GM19372 (cell line): ENCODE results near the gene CNGA3.
"Not testable (repeated sequence)": the region's sequence is repeated elsewhere in the genome, so short reads cannot be mapped to it uniquely, and the experiment has no call there.

ENCODE experiments used
- ATAC-seq: cut with Tn5 transposase; IDR thresholded peaks from one replicate; pipeline ENCODE4 v1.9.1; 2021; ENCODE audit warnings: mild to moderate bottlenecking, low read depth, moderate library complexity; ENCODE audit not compliant: unreplicated experiment

Gene CNGA3

DNA sequence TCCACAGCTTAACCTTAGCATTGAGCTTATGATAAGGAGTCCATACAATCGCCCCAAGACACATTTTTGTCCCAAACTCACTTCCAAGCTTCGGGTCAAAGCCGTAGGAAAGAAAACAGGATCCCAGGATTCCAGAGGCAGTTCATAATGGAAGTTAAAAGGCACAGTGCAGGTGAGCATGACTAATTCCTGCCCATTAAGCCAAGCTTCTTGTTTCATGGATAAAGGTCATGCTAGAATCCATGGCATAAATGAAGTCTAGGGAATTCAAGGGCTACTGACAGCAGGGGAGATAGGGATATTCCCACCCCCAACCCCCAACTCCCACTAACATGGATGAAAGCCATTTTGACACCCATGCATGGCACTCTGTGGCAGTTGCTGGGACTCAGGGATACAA lies 88.2 kb downstream of the CNGA3 start:
- no peak for ATAC-seq

DNA sequence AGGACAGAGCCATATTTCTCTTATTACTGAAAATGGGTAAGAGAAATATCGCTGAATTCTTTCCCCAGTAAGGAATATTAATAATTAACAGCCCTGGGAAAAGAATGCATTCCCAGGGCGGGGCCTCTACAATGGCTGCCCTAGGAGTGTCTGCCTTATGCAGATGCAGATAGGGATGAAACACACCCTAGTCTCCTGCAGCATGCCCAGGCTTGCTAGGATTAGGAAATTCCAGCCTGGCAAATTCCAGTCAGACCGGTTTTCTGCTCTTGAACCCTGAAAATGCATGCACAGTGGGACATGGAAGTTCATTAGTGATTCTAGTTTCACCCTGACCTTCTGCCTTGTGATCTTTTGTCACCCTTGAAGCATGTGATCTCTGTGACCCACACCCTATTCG lies 89.4 kb downstream of the CNGA3 start:
- ATAC-seq: not testable (repeated sequence)

DNA sequence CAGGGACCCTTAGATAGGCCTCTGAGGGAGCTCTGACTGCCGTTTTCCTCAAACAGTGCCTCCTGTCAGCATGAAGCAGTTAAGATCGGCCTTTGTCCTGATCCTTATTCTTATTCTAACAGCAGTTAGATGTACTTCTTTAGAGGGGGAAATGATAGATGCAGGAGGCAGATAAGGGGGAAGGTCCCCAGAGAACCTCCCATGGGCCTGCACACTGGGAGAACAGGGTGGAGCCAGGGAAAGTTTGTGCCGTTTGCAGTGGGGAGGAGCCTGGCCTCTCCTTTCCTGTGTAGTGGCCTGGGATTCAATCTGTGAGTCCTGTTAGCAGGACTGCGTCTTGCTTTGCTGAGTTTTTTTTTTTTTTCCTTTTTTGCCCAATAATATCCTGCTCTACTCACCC lies 90.5 kb downstream of the CNGA3 start:
- no peak for ATAC-seq

DNA sequence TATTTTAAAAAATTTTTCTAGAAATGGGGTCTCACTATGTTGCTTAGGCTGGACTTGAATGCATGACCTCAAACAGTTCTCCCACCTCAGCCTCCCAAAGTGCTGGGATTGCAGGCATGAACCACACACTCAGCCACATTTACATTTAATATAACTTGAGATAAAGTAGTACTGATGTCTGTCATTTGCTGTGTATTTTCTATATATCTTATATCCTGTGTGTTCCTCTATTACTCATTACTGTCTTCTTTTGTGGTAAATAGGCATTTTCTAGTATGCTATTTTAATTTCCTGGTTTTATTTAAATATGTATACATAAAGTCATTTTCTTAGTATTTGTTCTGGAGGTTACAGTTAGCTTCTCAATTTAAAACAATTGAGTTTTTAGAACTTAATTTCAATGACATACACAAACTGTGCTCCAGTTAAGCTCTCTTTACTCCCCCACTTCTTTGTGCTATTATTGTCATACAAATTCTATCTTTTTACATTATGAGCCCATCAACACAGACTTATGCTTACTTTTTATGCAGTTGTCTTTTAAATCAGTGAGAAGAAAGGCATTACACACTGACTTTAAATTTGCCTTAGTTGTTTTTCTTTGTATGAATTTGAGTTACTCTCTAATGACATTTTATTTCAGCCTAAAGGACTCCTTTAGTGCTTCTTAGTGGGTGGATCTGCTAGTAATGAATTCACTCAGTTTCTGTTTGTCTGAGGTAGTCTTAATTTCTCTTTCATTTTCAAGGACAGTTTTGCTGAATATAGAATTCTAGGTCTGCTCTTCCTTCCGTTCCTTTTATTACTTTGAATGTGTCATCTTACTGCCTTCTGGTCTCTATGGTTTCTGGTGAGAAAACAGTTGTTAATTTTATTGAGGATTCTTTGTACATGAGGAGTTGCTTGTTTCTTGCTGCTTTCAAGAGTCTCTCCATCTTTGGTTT lies 92.2 kb downstream of the CNGA3 start:
- ATAC-seq: peak; percentile 79

DNA sequence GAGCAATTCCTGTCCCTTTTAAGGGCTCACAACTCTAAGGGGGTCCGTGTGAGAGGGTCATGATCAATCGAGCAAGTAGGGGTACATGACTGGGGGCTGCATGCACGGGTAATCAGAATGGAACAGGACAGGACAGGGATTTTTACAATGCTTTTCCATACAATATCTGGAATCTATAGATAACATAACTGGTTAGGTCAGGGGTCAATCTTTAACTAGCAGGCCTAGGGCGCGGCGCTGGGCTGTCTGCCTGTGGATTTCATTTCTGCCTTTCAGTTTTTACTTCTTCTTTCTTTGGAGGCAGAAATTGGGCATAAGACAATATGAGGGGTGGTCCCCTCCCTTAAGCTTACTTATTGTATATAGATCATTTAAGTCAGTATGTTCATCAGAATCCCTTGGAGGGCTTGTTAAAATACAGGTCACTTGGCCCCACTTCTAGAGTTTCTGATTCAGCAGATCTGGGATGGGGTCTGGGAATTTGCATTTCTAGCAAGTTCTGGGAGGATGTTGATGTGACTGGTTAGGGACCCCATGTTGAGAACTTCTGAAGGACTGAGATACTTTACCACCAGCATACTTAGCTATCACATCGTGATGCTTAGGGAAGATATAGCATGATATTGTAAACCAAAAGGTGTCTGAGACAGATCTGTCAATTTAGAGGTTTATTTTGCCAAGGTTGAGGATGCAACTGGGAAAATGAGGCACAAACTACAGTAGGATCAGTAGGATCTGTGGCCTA lies 95.6 kb downstream of the CNGA3 start:
- ATAC-seq: no peak

DNA sequence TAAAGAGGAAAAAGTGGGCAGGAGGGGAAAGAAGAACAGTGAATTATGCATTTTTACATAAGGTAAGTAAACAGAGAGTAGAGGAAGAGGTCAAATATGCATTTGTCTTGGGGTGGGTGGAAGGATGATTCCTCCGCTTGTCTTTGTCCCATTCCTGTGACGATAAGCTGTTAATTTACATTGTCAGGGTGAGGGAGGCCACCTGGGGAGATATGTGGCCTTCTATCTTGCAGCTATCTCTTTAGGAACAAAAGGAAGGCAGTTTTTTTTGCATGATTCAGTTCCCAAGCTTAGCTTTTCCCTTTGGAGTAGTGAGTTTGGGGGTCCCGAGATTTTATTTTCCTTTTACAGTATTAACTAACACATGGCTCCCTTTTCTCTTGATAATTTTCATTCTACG lies 96.2 kb downstream of the CNGA3 start:
- no peak for ATAC-seq

DNA sequence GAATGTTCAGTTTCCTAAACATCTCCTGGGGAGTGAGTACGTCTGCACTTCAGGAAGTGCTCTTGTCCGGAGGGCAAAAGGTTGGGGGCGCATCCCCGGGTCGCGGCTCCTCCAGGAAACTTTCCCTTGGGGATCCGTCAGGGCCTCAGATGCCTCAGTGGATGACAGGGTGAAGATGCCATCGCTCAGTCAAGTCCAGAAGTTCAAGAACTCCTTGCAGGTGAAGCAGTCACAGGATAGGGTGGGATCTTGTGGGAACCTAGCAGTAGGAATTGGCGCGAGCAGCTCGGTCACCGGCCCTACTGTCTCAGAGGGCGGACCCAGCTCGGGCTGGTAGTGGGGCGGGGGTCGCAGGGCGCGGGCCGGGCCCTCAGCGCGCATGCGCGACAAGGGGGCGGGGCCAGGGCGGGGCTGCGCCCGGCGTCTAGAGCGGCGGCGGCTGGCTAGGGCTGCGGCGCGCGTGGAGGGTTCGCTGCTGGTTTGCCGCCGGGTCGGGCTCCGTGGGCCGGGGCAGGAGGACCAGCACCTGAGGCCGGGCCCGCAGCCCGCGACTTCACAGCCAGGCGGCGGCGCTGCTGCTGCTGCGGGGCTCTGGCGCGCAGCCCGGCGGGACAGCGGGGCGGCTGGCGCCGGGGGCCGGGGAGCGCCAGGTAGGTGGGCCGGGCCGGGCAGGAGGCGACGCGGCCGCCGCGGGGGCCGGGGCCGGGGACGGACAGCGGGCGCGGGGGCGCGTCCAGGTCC lies 98.3 kb downstream of the CNGA3 start, which contains the start of gene INPP4A:
TSS of gene INPP4A (plus strand) at position 423 of the 741 bp plus-strand sequence. CDS start 75,191 bp downstream, outside the sequence.
- ATAC-seq: peak; percentile 79

DNA sequence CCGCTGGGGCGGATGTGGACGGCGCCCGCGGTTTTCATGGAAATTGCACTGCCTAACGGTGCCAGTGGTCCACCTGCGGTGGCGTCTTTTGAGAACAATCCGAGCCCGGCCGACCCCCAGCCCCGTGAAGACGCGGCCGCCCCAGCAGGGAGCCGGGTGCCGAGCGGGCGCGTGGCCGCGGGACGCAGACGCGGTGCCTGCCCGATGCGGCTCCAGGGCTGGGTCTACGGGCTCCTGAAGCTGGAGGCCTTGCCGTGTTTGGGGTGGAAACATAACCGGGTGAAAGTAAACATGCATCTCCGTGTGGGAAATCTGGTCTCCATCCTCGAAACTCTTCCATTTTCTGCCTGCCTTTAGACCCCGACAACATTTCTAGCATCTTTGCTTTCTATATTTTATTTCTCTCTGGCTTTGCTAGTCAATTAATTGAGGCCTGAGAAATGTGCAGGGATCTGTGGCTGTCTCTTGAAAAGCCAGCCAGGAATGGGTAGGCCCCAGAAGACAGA lies 99.0 kb downstream of the CNGA3 start:
- ATAC-seq: peak; percentile 23

DNA sequence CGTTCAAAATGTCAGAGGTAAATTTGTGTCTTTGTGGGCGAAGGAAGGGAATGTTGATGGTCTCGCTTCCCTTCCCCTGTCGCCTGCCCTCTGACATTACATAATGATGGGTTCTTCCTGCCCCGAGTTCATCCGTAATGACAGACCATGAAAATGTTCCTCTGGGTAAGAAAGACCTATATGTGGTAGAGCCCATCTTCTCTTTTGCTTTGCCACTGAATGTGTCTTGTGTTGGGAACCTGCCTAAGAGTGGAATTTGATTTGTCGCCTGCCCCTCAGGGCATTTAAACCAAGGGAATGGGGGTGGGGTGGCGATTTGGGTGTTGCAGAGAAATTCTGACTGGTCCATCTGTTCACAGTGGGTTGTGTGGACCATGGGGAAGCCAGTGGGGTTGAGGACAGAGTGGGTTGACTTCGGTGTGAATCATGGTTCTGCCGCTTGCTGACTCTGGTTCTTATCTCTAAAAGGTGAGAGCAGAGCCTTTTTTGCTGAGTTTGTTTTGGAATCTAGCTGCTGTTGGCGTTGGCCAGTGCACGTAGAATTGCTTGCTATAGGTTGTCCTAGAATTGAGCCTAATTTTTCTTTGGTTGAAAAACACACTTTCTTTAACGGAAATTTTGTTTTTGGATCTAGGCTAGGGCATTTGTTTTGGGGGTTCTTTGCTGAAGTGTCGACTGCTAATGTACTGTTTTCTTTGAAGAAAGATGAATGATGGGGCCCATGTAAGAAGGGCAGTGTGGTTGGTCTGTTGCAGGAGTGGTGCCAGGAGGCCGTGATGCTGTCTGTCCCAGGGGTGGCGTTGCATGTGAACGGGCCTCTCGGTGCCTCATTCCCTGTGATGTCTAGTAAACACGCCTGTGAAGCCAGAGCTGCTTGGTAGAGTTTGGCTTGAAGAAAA lies 99.7 kb downstream of the CNGA3 start:
- no peak for ATAC-seq

DNA sequence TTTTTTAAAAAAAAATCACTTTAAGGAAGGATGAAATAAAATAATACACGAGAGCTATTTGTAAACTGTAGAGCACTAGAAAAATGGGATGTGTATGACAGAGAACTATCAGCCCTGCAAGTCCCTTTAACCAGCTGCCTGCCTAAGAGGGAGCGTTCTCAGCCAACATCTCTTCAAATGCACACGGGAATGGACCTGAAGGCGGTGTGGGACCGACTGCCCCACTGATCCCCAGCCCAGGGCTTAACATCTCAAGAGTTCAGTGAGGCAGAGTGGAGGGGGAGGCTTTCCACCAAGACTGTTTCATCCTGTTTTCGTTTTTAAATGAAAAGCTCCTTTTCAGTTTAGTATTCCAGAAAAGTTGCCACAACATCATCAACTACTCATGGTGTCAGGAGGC lies 100.6 kb downstream of the CNGA3 start:
- no peak for ATAC-seq
